Activated CD4-positive, CD25-positive, alpha-beta regulatory T cell treated with anti-CD3 and anti-CD28 coated beads, Interleukin-2, amount 50 U/mL, for 24 hours (primary cell): Measurements from ENCODE around the gene UGGT2.
"Not testable (repeated sequence)": the region's sequence is repeated elsewhere in the genome, so short reads cannot be mapped to it uniquely, and the experiment has no call there.

Experiments
- ATAC-seq, 2 donors: fragments of 150-1000 bp; cut with Tn5 transposase; one replicate each; pipeline ENCODE4 v1.10.0; 2021; ENCODE audit warnings: mild to moderate bottlenecking in 1 of 2, moderate library complexity in 1 of 2

UGGT2 gene

GRCh38 chr13:96046449-96047126 lies 6.6 kb downstream of the UGGT2 start:
- not testable (repeated sequence) for ATAC-seq

- ATAC-seq: no peak
Observed at GRCh38 chr13:96044238-96044637, 9.0 kb downstream of the UGGT2 start.

GRCh38 chr13:96041326-96042110 lies 11.7 kb downstream of the UGGT2 start:
- ATAC-seq: no peak

GRCh38 chr13:96036515-96036914 lies 16.7 kb downstream of the UGGT2 start:
- ATAC-seq: no peak

GRCh38 chr13:96034662-96035061 lies 18.5 kb downstream of the UGGT2 start:
- ATAC-seq: no peak

GRCh38 chr13:96033220-96034015 lies 19.8 kb downstream of the UGGT2 start:
- ATAC-seq: no peak

- no peak for ATAC-seq
Observed at GRCh38 chr13:96032717-96033116, 20.5 kb downstream of the UGGT2 start.

GRCh38 chr13:96029002-96029401 lies 24.2 kb downstream of the UGGT2 start:
- ATAC-seq: no peak

- ATAC-seq: no peak
Observed at GRCh38 chr13:96027496-96027895, 25.7 kb downstream of the UGGT2 start.

GRCh38 chr13:96025283-96025682 lies 27.9 kb downstream of the UGGT2 start:
- no peak for ATAC-seq

GRCh38 chr13:96020931-96021330 lies 32.3 kb downstream of the UGGT2 start:
- ATAC-seq: no peak

- ATAC-seq: no peak
Observed at GRCh38 chr13:96020155-96020575, 33.0 kb downstream of the UGGT2 start.

GRCh38 chr13:96018135-96018534 lies 35.1 kb downstream of the UGGT2 start:
- ATAC-seq: no peak

GRCh38 chr13:96011291-96011872 lies 41.8 kb downstream of the UGGT2 start:
- ATAC-seq: no peak

GRCh38 chr13:96003304-96003703 lies 49.9 kb downstream of the UGGT2 start:
- no peak for ATAC-seq

- ATAC-seq: no peak
Observed at GRCh38 chr13:96002322-96003131, 50.7 kb downstream of the UGGT2 start.

GRCh38 chr13:96000069-96000468 lies 53.1 kb downstream of the UGGT2 start:
- no peak for ATAC-seq

- ATAC-seq: no peak
Observed at GRCh38 chr13:95987841-95988240, 65.4 kb downstream of the UGGT2 start.

- no peak for ATAC-seq
Observed at GRCh38 chr13:95982144-95982543, 71.1 kb downstream of the UGGT2 start.

GRCh38 chr13:95972651-95973050 lies 80.5 kb downstream of the UGGT2 start:
- ATAC-seq: not testable (repeated sequence)

GRCh38 chr13:95970878-95971277 lies 82.3 kb downstream of the UGGT2 start:
- no peak for ATAC-seq

- no peak for ATAC-seq
Observed at GRCh38 chr13:95968906-95969305, 84.3 kb downstream of the UGGT2 start.
